GM19455 (cell line): ENCODE measurements around the gene GDI2.
"Not testable (repeated sequence)": the region's sequence is repeated elsewhere in the genome, so short reads cannot be mapped to it uniquely, and the experiment has no call there.

Experiments used
- ATAC-seq: cut with Tn5 transposase; IDR thresholded peaks from one replicate; pipeline ENCODE4 v1.9.1; 2021; ENCODE audit not compliant: unreplicated experiment

The GDI2 gene

GRCh38 chr10:5813341-5814109, at the start of gene GDI2:
Gene GDI2, minus strand, starts transcription at chr10:5813434. Its CDS starts 176 bp downstream, at chr10:5813258.
- peak; percentile 85 for ATAC-seq

DNA sequence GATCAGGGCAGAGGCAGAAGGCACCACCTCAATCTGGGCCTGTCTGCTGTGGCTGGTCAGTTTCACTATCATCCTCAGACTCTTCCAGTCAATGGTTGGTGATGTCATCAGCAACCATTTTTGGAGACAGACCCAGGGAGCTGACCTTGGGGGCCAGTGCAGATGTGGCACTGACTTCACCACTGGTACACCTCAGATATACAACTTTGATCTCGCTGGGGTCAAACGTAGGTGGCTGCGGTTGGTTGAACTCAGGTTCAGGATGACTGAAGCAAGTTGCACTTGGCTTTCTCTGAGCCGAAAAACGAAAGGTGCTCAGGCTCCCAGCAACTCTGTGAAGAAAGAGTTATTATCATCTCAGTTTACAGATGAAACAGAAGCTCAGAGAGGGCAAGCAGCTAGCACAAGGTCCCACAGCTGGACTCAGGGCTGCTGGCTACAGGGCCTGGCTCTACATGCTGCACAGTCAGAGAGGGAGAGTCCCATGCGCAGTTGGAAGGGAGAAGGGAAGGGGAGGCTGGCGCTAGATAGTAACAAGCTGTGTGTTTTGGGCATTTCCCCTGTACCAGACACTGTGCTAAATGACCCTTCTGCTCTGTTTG, 49.2 kb upstream of the GDI2 start:
- peak; percentile 96 for ATAC-seq

DNA sequence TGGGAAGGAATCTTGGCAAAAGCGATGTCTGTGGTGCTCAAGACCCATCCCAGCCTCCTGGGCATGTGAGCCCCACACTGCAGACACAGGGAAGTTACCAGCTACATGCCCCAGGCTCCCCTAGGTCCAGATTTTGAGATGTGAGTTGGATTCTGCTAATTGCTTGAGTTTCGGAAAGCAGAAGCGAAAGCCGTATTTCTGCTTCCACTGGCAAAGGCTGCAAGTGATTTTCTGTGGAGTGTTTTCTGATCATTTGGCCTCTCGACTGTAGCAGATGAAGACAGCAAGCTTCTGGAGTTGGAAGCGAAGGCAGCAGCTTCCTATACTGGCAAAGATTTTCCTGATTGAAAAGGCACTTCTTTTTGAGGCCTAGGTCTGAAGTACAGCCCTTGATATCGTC, 46.8 kb upstream of the GDI2 start:
- ATAC-seq = no peak

- no peak for ATAC-seq
Observed at GRCh38 chr10:5858811-5859210, 45.6 kb upstream of the GDI2 start.

DNA sequence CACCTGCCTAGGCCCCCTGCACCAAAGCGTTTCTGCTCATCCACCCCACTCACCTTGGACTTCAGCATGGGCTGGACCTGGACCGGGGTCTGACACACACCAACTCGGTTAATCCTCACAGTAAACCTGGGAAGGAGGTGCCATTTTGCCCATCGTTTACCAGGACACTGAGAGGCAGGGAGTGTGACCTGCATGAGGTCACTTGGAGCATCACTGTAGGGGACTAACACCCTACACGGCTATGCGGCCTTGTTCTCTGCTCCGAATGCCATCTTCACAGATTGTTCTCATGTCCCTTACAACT, 43.4 kb upstream of the GDI2 start:
- ATAC-seq = no peak

GRCh38 chr10:5855979-5856700, 42.9 kb upstream of the GDI2 start:
- no peak for ATAC-seq

- ATAC-seq = no peak
Observed at GRCh38 chr10:5854131-5854475, 40.9 kb upstream of the GDI2 start.

- not testable (repeated sequence) for ATAC-seq
Observed at GRCh38 chr10:5846667-5847066, 33.4 kb upstream of the GDI2 start.

DNA sequence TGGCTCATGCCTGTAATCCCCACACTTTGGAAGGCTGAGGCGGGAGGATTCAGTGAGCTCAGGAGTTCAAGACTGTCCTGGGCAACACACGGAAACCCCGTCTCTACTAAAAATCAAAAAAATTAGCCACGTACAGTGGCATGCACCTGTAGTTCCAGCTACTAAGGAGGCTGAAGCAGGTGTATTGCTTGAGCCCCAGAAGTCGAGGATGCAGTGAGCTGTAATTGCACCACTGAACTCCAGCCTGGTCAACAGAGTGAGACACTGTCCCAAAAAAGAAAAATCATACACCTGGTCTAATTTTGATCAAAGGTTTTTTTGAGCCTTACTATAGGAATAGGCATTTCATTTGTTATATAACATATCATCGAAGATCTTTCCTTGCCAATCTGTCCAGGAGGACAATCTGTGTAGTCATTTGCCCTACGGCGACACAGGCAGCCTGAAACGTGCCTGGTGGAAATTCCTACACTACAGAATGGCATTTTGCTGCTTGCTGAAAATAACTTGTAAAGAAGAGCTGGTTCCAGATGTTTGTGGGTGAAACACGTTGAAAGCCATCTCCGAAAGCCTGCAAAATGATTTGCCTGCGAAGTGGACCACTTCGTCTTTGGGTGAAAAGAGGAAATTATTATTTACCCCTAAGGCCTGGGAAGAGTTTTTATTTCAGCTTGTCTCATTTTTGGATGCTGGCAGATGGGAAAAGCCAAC, 31.3 kb upstream of the GDI2 start:
- ATAC-seq = no peak

- ATAC-seq = no peak
Observed at GRCh38 chr10:5843686-5844344, 30.6 kb upstream of the GDI2 start.

DNA sequence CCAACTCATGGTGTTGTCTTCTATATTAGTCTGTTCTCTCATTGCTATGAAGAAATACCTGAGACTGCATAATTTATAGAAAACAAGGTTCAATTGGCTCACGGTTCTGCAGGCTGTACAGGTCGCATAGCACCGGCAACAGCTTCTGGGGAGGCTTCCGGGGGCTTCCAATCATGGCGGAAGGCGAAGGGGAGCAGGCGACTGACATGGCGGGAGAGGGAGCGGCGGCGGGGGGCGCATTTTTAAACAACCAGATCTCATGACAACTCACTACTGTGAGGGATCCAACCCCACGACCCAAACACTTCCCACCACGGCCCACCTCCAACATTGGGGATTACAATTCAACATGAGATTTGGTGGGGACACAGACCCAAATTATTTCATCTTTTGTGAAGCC, 28.7 kb upstream of the GDI2 start:
- no peak for ATAC-seq

DNA sequence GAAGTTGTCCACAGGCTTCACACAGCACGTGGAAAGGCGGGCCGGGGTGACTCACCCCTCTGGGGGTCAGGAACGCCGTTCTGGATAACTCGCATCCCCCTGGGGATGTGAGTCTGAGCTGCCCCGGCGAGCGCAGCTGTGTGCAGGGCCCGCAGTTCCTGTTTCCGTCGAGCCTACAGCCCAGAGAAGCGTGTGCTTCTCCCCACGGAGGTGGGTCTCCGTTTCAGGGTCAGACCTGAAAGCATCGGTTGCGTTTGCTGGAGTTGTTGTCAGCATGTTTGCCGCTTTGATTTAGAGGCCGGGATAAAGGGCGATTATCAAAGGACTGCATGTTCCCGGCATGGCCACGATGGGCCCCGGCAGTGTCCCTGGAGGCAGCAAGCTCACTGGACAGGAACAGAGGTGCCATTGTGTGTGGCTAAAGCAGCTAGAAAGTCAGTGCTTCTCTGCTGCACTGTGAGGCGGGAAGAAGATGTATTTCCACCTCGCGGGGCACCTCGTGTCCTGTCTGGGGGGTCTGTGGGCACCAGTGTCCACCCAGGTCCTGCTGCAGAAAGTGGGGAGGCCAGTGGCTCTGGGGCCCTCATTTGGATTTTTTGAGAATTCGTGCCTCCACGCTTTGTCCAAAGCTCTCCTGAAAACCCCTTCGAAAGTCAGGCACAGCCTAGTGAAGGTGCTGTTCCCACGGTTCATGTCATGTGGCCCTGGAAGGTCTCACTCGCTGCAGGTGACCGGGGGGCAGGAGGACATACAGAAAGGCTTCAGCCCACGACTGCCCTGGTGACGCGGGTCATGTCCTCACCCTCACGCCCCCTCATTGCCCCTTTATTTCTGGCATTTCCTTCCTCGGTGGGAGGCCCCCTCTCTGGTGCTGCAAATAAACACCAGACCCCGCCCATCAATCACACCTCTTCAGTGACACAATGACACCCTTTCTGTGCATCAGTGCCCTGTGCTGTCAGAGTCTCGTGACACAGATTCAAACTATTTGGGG, 27.4 kb upstream of the GDI2 start:
- ATAC-seq = peak; percentile 77

DNA sequence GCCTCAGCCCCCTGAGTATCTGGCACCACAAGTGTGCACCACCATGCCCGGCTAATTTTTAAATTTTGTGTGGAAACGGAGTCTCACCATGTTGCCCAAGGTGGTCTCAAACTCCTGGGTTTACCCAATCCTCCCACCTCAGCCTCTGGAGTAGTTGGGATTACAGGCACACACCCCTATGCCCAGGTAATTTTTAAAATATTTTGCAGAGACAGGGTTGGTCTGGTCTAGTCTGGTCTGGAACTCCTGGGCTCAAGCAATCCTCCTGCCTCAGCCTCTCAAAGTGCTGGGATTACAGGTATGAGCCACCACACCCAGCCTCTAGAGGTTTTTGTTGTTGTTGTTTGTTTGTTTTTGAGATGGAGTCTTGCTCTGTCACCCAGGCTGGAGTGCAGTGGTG, 22.9 kb upstream of the GDI2 start:
- ATAC-seq = not testable (repeated sequence)

- no peak for ATAC-seq
Observed at GRCh38 chr10:5835446-5836095, 22.3 kb upstream of the GDI2 start.

DNA sequence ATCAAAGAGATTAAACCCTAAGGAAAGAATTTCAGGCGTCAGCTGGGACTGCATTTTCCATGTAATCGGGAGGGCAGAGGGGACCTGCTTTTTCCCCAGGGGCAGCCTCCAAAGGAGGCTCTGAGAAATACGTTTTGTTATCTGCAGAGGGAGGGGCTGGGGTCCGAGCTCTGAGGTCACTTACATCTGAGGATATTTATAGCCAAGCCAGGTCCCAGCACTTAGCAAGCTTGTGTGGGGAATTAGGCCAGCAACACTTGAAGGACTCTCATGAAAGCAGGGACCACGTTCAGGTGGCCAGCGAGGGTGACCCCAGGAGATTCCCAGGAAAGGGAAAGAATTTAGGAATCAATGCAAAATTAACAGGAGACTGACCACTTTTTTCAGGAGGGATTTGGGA, 20.6 kb upstream of the GDI2 start:
- ATAC-seq = no peak

DNA sequence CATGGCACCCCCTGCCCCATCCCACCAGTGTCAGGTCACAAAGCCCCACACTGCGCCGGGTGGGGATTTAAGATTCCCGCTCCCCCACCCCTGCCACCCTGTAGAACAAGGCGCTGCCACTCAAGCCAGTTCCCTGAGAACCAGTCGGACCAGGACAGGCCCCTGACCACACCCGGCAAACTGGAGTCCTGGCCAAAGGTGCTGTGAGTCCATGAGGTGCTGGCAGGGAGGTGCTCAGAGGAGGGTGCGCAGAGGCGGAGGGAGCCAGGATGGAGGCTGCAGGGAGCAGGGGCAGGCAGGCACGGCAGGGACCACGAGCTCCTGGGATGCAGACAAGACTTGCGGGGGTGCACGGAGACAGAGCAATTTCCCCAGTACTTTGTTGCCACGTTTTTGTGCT, 19.7 kb upstream of the GDI2 start:
- no peak for ATAC-seq

DNA sequence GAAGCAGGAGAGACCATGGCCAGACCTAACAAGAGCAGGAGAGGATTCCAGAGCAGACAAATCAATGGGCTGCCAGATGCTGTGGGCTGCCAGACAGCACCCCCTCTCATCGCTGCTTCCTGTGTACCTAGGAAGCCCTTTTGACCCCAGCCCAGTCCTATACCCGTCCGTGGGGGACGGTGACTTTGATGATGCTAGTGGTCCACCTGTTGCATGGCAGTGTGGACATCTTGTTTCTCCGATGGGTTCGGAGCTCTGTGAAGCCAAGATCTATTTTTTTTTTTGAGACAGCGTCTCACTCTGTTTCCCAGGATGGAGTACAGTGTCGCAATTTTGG, 18.2 kb upstream of the GDI2 start:
- ATAC-seq = no peak

DNA sequence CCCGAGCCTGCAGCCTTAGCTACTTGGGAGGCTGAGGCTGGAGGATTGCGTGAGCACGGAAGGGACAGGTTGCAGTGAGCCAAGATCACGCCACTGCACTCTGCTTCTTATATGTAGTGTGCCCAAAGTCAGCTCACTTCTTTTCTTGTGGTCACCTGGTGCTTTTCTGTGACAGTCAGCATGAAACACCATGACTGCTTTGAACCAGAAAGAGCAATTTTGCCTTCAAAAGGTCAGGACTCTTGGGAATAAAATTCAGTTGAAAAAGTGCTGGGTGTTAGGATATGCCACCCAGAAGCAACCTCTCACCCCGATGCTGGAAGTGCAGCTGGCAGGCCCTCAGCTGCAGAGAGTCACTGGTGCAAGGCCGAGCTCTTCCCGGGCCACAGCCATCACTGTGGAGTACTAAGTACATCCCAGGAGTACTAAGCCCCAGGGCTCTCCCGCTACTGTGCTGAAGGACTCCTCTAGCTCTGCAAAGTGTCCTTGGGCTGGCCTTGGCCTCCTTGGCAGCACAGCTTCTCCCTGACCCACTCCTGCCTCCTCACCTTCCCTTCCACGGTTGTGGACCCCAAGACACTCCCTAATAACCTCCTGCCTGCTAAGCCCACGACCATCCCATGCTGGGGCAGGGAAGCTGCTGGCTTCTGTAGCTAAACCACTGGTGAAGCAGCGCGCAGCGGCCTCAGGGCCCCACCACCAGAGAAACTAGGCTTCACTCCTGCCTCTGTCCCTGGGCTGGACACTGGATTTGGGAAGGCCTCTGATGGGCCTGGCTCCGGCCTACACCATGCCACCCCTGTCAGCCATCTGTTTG, 17.6 kb upstream of the GDI2 start:
- no peak for ATAC-seq

- no peak for ATAC-seq
Observed at GRCh38 chr10:5829267-5829666, 16.0 kb upstream of the GDI2 start.
